B cell (primary cell): ENCODE data around the gene CCDC187.

Experiments
- EZH2 ChIP-seq: IDR thresholded peaks from 2 replicates; pipeline ENCODE4 v1.6.1; 2012; ENCODE audit warnings: borderline replicate concordance, low read depth, mild to moderate bottlenecking, moderate library complexity, low read length; ENCODE audit not compliant: insufficient read depth, poor library complexity, severe bottlenecking
- TF ChIP-seq, protein P1 (sequence below): fragments of 200-600 bp; IDR thresholded peaks from one replicate; pipeline ENCODE4 v1.8.0; 2022; ENCODE audit warnings: antibody characterized with exemption, mild to moderate bottlenecking

DNA sequence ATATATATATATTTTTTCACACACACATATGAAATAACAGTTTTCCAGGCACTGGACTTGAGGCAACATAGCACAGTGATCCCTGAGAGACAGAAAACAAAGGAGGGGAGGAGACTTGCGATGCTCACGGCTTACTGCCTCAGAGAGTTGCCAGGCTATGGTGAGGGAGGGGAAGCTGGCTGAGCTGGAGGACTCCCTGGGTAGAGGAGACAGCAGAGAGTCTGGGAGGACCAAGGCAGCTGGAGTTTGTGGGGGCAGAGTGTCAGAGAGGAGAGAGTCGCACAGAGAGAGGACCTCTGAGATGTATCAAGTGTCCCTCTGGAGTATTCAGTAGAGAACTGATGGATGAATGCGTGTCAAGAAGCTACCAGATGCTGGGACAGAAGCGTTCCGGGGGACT, 35.2 kb downstream of the CCDC187 start:
- no peak for TF ChIP-seq EZH2
- TF ChIP-seq, protein P1, sequence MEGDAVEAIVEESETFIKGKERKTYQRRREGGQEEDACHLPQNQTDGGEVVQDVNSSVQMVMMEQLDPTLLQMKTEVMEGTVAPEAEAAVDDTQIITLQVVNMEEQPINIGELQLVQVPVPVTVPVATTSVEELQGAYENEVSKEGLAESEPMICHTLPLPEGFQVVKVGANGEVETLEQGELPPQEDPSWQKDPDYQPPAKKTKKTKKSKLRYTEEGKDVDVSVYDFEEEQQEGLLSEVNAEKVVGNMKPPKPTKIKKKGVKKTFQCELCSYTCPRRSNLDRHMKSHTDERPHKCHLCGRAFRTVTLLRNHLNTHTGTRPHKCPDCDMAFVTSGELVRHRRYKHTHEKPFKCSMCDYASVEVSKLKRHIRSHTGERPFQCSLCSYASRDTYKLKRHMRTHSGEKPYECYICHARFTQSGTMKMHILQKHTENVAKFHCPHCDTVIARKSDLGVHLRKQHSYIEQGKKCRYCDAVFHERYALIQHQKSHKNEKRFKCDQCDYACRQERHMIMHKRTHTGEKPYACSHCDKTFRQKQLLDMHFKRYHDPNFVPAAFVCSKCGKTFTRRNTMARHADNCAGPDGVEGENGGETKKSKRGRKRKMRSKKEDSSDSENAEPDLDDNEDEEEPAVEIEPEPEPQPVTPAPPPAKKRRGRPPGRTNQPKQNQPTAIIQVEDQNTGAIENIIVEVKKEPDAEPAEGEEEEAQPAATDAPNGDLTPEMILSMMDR, result no peak
